ENCODE data around the gene RAB3IP. TPM values are rescaled to one million over a fixed set of nuclear protein-coding genes. Genes with fewer than 3 reads are reported as not detected.
A peak's percentile ranks its signal among the peaks of the same experiment; 100 is the strongest.
"Not testable (repeated sequence)": the region's sequence is repeated elsewhere in the genome, so short reads cannot be mapped to it uniquely, and the experiment has no call there.

The RAB3IP gene
- total RNA-seq, 1 donor from 2014 or later = 29.6 TPM

DNA sequence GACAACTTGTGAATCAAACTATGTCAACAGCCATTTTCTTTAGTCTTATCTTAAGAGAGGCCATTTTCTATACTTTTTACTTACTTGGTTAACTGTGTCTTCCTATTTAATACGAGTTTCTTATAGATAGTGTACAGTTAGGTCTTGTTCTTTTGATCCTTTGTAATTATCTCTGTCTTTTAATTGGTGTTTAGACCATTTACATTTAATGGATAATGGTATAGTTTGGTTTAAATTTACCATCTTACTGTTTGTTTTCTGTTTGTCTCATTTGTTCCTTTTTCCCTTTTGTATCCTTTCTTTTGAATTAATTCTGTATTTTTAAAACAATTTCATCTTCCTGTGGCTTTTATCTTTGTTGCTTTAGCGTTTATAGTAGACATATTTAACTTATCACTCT is 19.4 kb downstream of the RAB3IP start:
- Histone ChIP-seq H3K27ac (no peak overlapping the region), H3K4me3 (no peak overlapping the region), H3K9me3 (peaks cover 6% of the 10 kb centered on the region), H3K27me3 (no peaks in the 10 kb centered on the region), H3K36me3 (peaks cover 11% of the 10 kb centered on the region), H3K4me1 (no peaks in the 10 kb centered on the region)
- no peak for DNase-seq
- TF ChIP-seq, protein P1, sequence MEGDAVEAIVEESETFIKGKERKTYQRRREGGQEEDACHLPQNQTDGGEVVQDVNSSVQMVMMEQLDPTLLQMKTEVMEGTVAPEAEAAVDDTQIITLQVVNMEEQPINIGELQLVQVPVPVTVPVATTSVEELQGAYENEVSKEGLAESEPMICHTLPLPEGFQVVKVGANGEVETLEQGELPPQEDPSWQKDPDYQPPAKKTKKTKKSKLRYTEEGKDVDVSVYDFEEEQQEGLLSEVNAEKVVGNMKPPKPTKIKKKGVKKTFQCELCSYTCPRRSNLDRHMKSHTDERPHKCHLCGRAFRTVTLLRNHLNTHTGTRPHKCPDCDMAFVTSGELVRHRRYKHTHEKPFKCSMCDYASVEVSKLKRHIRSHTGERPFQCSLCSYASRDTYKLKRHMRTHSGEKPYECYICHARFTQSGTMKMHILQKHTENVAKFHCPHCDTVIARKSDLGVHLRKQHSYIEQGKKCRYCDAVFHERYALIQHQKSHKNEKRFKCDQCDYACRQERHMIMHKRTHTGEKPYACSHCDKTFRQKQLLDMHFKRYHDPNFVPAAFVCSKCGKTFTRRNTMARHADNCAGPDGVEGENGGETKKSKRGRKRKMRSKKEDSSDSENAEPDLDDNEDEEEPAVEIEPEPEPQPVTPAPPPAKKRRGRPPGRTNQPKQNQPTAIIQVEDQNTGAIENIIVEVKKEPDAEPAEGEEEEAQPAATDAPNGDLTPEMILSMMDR (IDR thresholded peaks at IDR 0.05) = no peak
- intact Hi-C loops (cut with DNase I) = no loop called here
- no peak for ATAC-seq

DNA sequence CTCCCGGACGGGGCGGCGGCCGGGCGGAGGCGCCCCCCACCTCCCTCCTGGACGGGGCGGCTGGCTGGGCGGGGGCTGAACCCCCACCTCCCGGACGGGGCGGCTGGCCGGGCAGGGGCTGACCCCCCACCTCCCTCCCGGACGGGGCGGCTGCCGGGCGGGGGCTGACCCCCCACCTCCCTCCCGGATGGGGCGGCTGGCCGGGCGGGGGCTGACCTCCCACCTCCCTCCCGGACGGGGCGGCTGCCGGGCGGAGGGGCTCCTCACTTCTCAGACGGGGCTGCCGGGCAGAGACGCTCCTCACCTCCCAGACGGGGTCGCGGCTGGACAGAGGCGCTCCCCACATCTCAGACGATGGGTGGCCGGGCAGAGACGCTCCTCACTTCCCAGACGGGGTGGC is 20.9 kb downstream of the RAB3IP start:
- H3K4me1 ChIP-seq; intact Hi-C loops (cut with DNase I); H3K4me3 ChIP-seq; ATAC-seq; H3K27me3 ChIP-seq; H3K9me3 ChIP-seq; DNase-seq; H3K27ac ChIP-seq: not testable (repeated sequence)
- peaks cover 11% of the 10 kb centered on the region for H3K36me3 ChIP-seq

DNA sequence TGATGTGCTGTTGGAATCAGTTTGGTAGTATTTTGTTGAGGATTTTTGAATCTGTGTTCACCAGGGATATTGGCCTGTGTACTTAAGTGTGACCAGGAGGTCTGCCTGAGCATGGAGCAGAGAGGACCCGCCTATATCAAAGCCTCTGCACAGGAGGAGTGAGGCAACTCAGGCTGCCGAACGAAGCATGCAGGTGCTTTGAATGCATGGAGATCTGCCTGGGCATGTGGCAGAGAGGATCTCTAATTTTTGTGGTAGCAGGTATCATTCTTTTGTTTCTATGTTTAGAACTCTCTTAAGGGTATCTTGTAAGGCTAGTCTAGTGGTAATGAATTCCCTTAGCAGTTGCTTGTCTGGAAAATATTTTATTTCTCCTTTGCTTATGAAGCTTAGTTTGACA is 26.9 kb downstream of the RAB3IP start:
- H3K4me1 ChIP-seq = no peaks in the 10 kb centered on the region
- no peak for DNase-seq
- TF ChIP-seq, protein P1 (IDR thresholded peaks at IDR 0.05) = no peak
- H3K27me3 ChIP-seq = no peaks in the 10 kb centered on the region
- H3K27ac ChIP-seq = no peak overlapping the region
- H3K36me3 ChIP-seq = no peaks in the 10 kb centered on the region
- intact Hi-C loops (cut with DNase I) = no loop called here
- no peak for ATAC-seq
- no peak overlapping the region for H3K4me3 ChIP-seq
- peaks cover 11% of the 10 kb centered on the region for H3K9me3 ChIP-seq

DNA sequence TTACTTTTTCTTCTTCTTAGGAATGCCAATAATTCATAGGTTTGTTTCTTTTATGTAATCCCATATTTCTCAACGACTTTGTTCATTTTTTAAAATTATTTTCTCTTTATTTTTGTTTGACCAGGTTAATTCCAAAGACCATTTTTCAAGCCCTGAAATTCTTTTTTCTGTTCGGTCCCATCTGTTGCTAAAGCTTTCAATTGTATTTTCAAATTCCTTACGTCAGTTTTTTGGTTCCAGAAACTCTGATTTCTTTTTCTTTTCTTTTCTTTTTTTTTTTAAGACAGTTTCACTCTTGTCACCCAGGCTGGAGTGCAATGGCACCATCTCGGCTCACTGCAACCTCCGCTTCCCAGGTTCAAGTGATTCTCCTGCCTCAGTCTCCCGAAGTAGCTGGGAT is 27.6 kb downstream of the RAB3IP start:
- Histone ChIP-seq H3K9me3 (peaks cover 11% of the 10 kb centered on the region), H3K27me3 (no peaks in the 10 kb centered on the region), H3K36me3 (no peaks in the 10 kb centered on the region), H3K27ac (no peak overlapping the region), H3K4me1 (no peaks in the 10 kb centered on the region), H3K4me3 (no peak overlapping the region)
- ATAC-seq (no peak), DNase-seq (no peak)
- intact Hi-C loops (cut with DNase I) = no loop called here
- TF ChIP-seq, protein P1 (IDR thresholded peaks at IDR 0.05) = no peak

DNA sequence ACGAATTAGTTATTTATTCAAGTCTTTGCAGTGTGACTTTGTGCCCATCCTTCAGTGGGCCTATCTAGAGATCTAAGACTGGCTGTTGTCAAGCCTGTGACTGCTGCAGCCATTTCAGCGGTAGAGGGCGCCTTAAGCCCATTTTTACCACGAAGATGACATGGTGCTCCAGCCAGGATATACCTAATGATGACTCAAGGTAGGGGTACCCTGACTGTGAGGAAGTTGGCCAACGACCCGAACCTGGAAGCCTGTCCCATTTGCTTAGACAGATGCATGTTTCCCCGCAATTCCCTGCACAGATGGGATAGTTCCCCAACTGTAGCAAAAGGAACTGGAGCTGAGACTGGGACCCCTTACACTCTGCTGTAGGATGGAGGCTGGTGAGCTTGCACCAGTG is 41.3 kb downstream of the RAB3IP start:
- Histone ChIP-seq H3K4me1 (no peaks in the 10 kb centered on the region), H3K27ac (no peak overlapping the region), H3K9me3 (peaks cover 3% of the 10 kb centered on the region), H3K27me3 (no peaks in the 10 kb centered on the region), H3K36me3 (no peaks in the 10 kb centered on the region), H3K4me3 (no peak overlapping the region)
- TF ChIP-seq, protein P1 (IDR thresholded peaks at IDR 0.05) = peak; percentile 17
- ATAC-seq (peak; percentile 44), DNase-seq (no peak)
- intact Hi-C loops (cut with DNase I) = no loop called here

DNA sequence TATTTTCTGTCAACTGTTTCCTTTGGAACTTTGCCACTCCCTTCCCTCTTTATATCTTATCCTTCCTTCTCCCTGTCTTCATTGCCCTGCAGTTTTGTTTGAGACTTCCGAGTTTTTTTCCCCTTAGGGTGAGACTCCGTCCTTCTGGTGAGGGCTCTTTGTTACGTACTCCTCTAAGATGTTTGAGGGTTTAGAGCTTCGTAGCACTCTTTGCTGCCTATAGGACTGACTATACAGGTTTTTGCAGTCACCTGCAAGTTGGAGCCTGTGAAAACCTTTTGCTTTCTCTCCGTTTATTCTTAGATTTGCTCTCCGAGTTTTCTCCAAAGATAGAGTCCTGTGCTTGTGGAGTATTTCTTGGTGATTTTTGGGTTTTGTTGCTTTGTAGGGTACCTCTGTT is 44.7 kb downstream of the RAB3IP start:
- DNase-seq (no peak), ATAC-seq (no peak)
- no peaks in the 10 kb centered on the region for H3K27me3 ChIP-seq
- H3K9me3 ChIP-seq = peaks cover 3% of the 10 kb centered on the region
- no peaks in the 10 kb centered on the region for H3K36me3 ChIP-seq
- intact Hi-C loops (cut with DNase I) = no loop called here
- H3K4me1 ChIP-seq = no peaks in the 10 kb centered on the region
- H3K27ac ChIP-seq = no peak overlapping the region
- H3K4me3 ChIP-seq = no peak overlapping the region
- TF ChIP-seq, protein P1 (IDR thresholded peaks at IDR 0.05) = no peak
